HCT116 (cell line): ENCODE data around the gene TOP2B. TPM values are rescaled to one million over a fixed set of nuclear protein-coding genes. Genes with fewer than 3 reads are reported as not detected.

Source experiments
- ATAC-seq: fragments of 200-7000 bp; cut with Tn5 transposase; 2 replicates; pipeline ENCODE4 v1.9.1; 2020; ENCODE audit warnings: mild to moderate bottlenecking, moderate library complexity
- BruUV-seq: library from RNA; stranded (reverse); fragments of 400-500 nt; replicated peaks from 2 replicates; lab custom pipeline; 2021; lab: Mats Ljungman, UMichigan
- CTCF ChIA-PET: fragments of 300-600 bp; sonication (Branson Sonifier 250); formaldehyde crosslinking; loops from one replicate; lab custom pipeline; 2021; ENCODE audit warnings: antibody characterized with exemption; lab: Charles Lee
- POLR2A ChIA-PET: fragments of 300-600, 350-600 bp; sonication (Branson Sonifier 250); formaldehyde crosslinking; loops from one replicate; lab custom pipeline; 2021; ENCODE audit warnings: antibody characterized with exemption; lab: Charles Lee
- RAD21 ChIA-PET, 2 experiments: fragments of 300-600 bp; sonication (Branson Sonifier 250); formaldehyde crosslinking; loops; one replicate each; lab custom pipeline; 2023; ENCODE audit warnings: low total read pairs in 2 of 2; ENCODE audit not compliant: uncharacterized antibody in 2 of 2, unreplicated experiment in 2 of 2, low non-redundant PET in 1 of 2; lab: Charles Lee
- DNase-seq: peaks from one replicate; pipeline ENCODE4 v3.0.0-alpha.2; 2010; ENCODE audit warnings: low read depth, low spot score
- H2AFZ ChIP-seq: fragments of 200-600 bp; shearing (Covaris generic), sonication (generic); 2 replicates; pipeline ENCODE4 v1.6.1; 2017; ENCODE audit warnings: low read depth, mixed run types, mixed read lengths, antibody characterized with exemption, low read length; ENCODE audit not compliant: poor library complexity, severe bottlenecking
- H3K27ac ChIP-seq: 2 replicates; pipeline ENCODE4 v1.5.1; 2012; ENCODE audit warnings: low read depth, low read length
- H3K27me3 ChIP-seq: fragments of 200-600 bp; sonication (generic); 2 replicates; pipeline ENCODE4 v1.6.1; 2016; ENCODE audit warnings: mixed run types, low read length, mixed read lengths; ENCODE audit not compliant: insufficient read depth
- H3K36me3 ChIP-seq, 2 experiments: fragments of 200-500 bp in 1 of 2; fragments of 200-600 bp in 1 of 2; sonication (Bioruptor generic) in 1 of 2; sonication (generic) in 1 of 2; 2 replicates each; pipeline versions ENCODE4 v1.5.1 to v1.6.1; 2014 to 2016; ENCODE audit warnings: low read length in 2 of 2, inconsistent platforms in 1 of 2, mixed read lengths in 1 of 2, mixed run types in 1 of 2; ENCODE audit not compliant: insufficient read depth in 2 of 2, control insufficient read depth in 1 of 2
- H3K4me1 ChIP-seq, 2 experiments: fragments of 200-600 bp in 1 of 2; sonication (generic) in 1 of 2; 2 replicates each; pipeline versions ENCODE4 v1.5.1 to v1.6.1; 2012 to 2017; ENCODE audit warnings: low read length in 2 of 2, inconsistent platforms in 1 of 2, mild to moderate bottlenecking in 1 of 2, mixed read lengths in 1 of 2, mixed run types in 1 of 2, moderate library complexity in 1 of 2; ENCODE audit not compliant: insufficient read depth in 2 of 2, control insufficient read depth in 1 of 2
- H3K4me2 ChIP-seq: fragments of 200-600 bp; sonication (generic); 2 replicates; pipeline ENCODE4 v1.6.1; 2017; ENCODE audit warnings: mixed run types, low read length, mixed read lengths
- H3K4me3 ChIP-seq, 2 experiments: fragments of 200-600 bp in 1 of 2; sonication (generic) in 1 of 2; replicated peaks in 1 of 2; 2 replicates each; pipeline ENCODE4 v1.5.1; 2011 to 2016; ENCODE audit warnings: low read length in 2 of 2, control low read depth in 1 of 2, low read depth in 1 of 2, mild to moderate bottlenecking in 1 of 2, mixed read lengths in 1 of 2, mixed run types in 1 of 2
- H3K79me2 ChIP-seq: fragments of 200-600 bp; sonication (generic); 2 replicates; pipeline ENCODE4 v1.6.1; 2017; ENCODE audit warnings: mild to moderate bottlenecking, mixed run types, low read length, moderate library complexity, mixed read lengths; ENCODE audit not compliant: insufficient read depth
- H3K9ac ChIP-seq: fragments of 200-600 bp; sonication (generic); 2 replicates; pipeline ENCODE4 v1.6.1; 2016; ENCODE audit warnings: low read length, mixed read lengths
- H3K9me2 ChIP-seq: fragments of 200-600 bp; sonication (generic), shearing (Covaris generic); 2 replicates; pipeline ENCODE4 v1.6.1; 2017; ENCODE audit warnings: mixed run types, mild to moderate bottlenecking, moderate library complexity; ENCODE audit not compliant: insufficient read depth
- H3K9me3 ChIP-seq, 2 experiments: fragments of 200-500 bp in 1 of 2; fragments of 200-600 bp in 1 of 2; sonication (Bioruptor generic) in 1 of 2; sonication (generic) in 1 of 2; 2 replicates each; pipeline ENCODE4 v1.6.1; 2014 to 2017; ENCODE audit warnings: low read length in 2 of 2, mixed read lengths in 2 of 2, inconsistent platforms in 1 of 2, low read depth in 1 of 2, mild to moderate bottlenecking in 1 of 2, mixed run types in 1 of 2, moderate library complexity in 1 of 2; ENCODE audit not compliant: control insufficient read depth in 1 of 2, insufficient read depth in 1 of 2
- H4K20me1 ChIP-seq: fragments of 200-600 bp; sonication (generic), shearing (Covaris generic); 2 replicates; pipeline ENCODE4 v1.6.1; 2017; ENCODE audit warnings: mixed run types, mild to moderate bottlenecking, moderate library complexity; ENCODE audit not compliant: insufficient read depth
- CBX3 ChIP-seq: IDR thresholded peaks from 2 replicates; pipeline ENCODE4 v1.6.1; 2012; ENCODE audit warnings: low read depth
- EZH2phosphoT487 ChIP-seq: fragments of 200-600 bp; IDR thresholded peaks from 2 replicates; pipeline ENCODE4 v1.6.1; 2018; ENCODE audit warnings: antibody characterized with exemption, borderline replicate concordance
- FOSL1 ChIP-seq: IDR thresholded peaks from 2 replicates; pipeline ENCODE4 v1.6.1; 2012; ENCODE audit warnings: low read depth
- POLR2A ChIP-seq: IDR thresholded peaks from 2 replicates; pipeline ENCODE4 v1.7.0; 2011; ENCODE audit warnings: borderline replicate concordance; ENCODE audit not compliant: insufficient read depth, insufficient read length; ENCODE audit errors: extremely low read depth
- POLR2AphosphoS5 ChIP-seq: IDR thresholded peaks from 2 replicates; pipeline ENCODE4 v1.6.1; 2011; ENCODE audit warnings: mild to moderate bottlenecking, low read depth, low read length, moderate library complexity
- RAD21 ChIP-seq: IDR thresholded peaks from 2 replicates; pipeline ENCODE4 v1.6.1; 2012; ENCODE audit warnings: low read depth, mild to moderate bottlenecking
- SIN3A ChIP-seq: IDR thresholded peaks from 2 replicates; pipeline ENCODE4 v1.6.1; 2012; ENCODE audit warnings: low read depth
- TCF7L2 ChIP-seq: IDR thresholded peaks from 2 replicates; pipeline ENCODE4 v1.7.0; 2011; ENCODE audit warnings: borderline replicate concordance, inconsistent platforms; ENCODE audit not compliant: insufficient read depth, insufficient read length; ENCODE audit errors: extremely low read depth
- YY1 ChIP-seq: IDR thresholded peaks from 2 replicates; pipeline ENCODE4 v1.6.1; 2011; ENCODE audit warnings: low read length, low read depth, moderate library complexity, mild to moderate bottlenecking; ENCODE audit not compliant: insufficient replicate concordance; ENCODE audit errors: extremely low read depth
- ZBTB33 ChIP-seq: IDR thresholded peaks from 2 replicates; pipeline ENCODE4 v1.6.1; 2011; ENCODE audit warnings: mild to moderate bottlenecking, low read length, moderate library complexity; ENCODE audit not compliant: insufficient replicate concordance; ENCODE audit errors: extremely low read depth
- ZFX ChIP-seq: fragments of 450-650 bp; IDR thresholded peaks from 2 replicates; pipeline ENCODE4 v1.6.1; 2017
- ZNF274 ChIP-seq: fragments of 200-500 bp; sonication (Bioruptor generic); IDR thresholded peaks from 2 replicates; pipeline ENCODE4 v1.6.1; 2014; ENCODE audit warnings: mild to moderate bottlenecking, low read depth, low read length, inconsistent platforms
- intact Hi-C: fragments of 100-400 bp; cut with micrococcal nuclease; formaldehyde crosslinking; loops from 2 replicates; pipeline ENCODE4 v1.10.0; 2022
- total RNA-seq: library from RNA; stranded (reverse); gene quantifications from one replicate; pipeline ENCODE4 v1.2.1, GENCODE V29; 2021; ENCODE audit not compliant: unreplicated experiment
- TF ChIP-seq, protein P1 (sequence below): IDR thresholded peaks from 2 replicates; pipeline ENCODE4 v1.6.1; 2012
- TF ChIP-seq, protein P2 (sequence below), 3 experiments: fragments of 200-600 bp in 1 of 3; sonication (generic) in 1 of 3; IDR thresholded peaks in 2 of 3; conservative IDR thresholded peaks in 1 of 3; 2 replicates each; pipeline ENCODE4 v1.5.1; 2012 to 2017; ENCODE audit warnings: low read depth in 2 of 3, low read length in 2 of 3, antibody characterized with exemption in 1 of 3, borderline replicate concordance in 1 of 3, control low read depth in 1 of 3, mild to moderate bottlenecking in 1 of 3, mixed read lengths in 1 of 3, mixed run types in 1 of 3, moderate library complexity in 1 of 3; ENCODE audit not compliant: insufficient read depth in 1 of 3

TOP2B gene
- total RNA-seq, 1 experiment from 2014 or later, result 101 TPM

GRCh38 chr3:25604107-25604805 is 60.5 kb downstream of the TOP2B start:
- no peaks in the 10 kb centered on the region for H3K9me2 ChIP-seq
- ChIA-PET CTCF (interaction anchor here (2.6 kb wide), 1 partner anchor 10 kb away, joined by 14 read pairs; no protein-coding TSS in a partner anchor), RAD21 (no interaction called here)
- no peak overlapping the region for H3K27ac ChIP-seq
- H3K36me3 ChIP-seq, result peaks cover 9 to 30% of the 10 kb centered on the region in 2 experiments
- no peak for DNase-seq
- TF ChIP-seq ZNF274 (no peak), ZFX (no peak), YY1 (no peak)
- TF ChIP-seq, all 23 proteins: peak for 0
- Histone ChIP-seq H3K27me3 (no peaks in the 10 kb centered on the region), H3K9ac (no peak overlapping the region), H3K4me2 (peak overlapping the region; percentile 5; the same call in 1 of the 2 replicates), H4K20me1 (0 out of 2 replicates have a peak, but pooled peaks cover 4% of the 10 kb centered on the region), H3K4me1 (peaks cover 0 to 11% of the 10 kb centered on the region in 2 experiments; a peak in 1 of 4 replicates), H3K79me2 (no peaks in the 10 kb centered on the region), H3K9me3 (no peaks in the 10 kb centered on the region), H3K4me3 (no peak overlapping the region), H2AFZ (no peak overlapping the region)
- intact Hi-C loops, result no loop called here
- peak; percentile 76 for ATAC-seq
- POLR2A ChIA-PET, result no interaction called here
- no TSS peak for BruUV-seq

- Histone ChIP-seq H3K9ac (no peak overlapping the region), H3K27me3 (no peaks in the 10 kb centered on the region), H3K27ac (no peak overlapping the region), H3K4me1 (peaks cover 0 to 11% of the 10 kb centered on the region in 2 experiments; a peak in 1 of 4 replicates), H3K4me2 (peak overlapping the region; percentile 5; the same call in 1 of the 2 replicates), H4K20me1 (0 out of 2 replicates have a peak, but pooled peaks cover 4% of the 10 kb centered on the region), H3K9me2 (no peaks in the 10 kb centered on the region), H2AFZ (no peak overlapping the region), H3K4me3 (no peak overlapping the region), H3K36me3 (peaks cover 9 to 27% of the 10 kb centered on the region in 2 experiments), H3K9me3 (no peaks in the 10 kb centered on the region), H3K79me2 (no peaks in the 10 kb centered on the region)
- no TSS peak for BruUV-seq
- ATAC-seq (peak; percentile 53), DNase-seq (no peak)
- intact Hi-C loops, result no loop called here
- ChIA-PET CTCF (interaction anchor here (2.6 kb wide), 1 partner anchor 10 kb away, joined by 14 read pairs; no protein-coding TSS in a partner anchor), POLR2A (no interaction called here), RAD21 (no interaction called here)
- TF ChIP-seq, protein P1, sequence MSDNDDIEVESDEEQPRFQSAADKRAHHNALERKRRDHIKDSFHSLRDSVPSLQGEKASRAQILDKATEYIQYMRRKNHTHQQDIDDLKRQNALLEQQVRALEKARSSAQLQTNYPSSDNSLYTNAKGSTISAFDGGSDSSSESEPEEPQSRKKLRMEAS, result no peak
- TF ChIP-seq POLR2AphosphoS5 (no peak), CBX3 (no peak), ZNF274 (no peak), RAD21 (no peak), FOSL1 (no peak), POLR2A (no peak), ZFX (no peak), SIN3A (no peak), ZBTB33 (no peak), EZH2phosphoT487 (no peak), TCF7L2 (no peak)
- TF ChIP-seq, protein P2, sequence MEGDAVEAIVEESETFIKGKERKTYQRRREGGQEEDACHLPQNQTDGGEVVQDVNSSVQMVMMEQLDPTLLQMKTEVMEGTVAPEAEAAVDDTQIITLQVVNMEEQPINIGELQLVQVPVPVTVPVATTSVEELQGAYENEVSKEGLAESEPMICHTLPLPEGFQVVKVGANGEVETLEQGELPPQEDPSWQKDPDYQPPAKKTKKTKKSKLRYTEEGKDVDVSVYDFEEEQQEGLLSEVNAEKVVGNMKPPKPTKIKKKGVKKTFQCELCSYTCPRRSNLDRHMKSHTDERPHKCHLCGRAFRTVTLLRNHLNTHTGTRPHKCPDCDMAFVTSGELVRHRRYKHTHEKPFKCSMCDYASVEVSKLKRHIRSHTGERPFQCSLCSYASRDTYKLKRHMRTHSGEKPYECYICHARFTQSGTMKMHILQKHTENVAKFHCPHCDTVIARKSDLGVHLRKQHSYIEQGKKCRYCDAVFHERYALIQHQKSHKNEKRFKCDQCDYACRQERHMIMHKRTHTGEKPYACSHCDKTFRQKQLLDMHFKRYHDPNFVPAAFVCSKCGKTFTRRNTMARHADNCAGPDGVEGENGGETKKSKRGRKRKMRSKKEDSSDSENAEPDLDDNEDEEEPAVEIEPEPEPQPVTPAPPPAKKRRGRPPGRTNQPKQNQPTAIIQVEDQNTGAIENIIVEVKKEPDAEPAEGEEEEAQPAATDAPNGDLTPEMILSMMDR (IDR thresholded peaks at IDR 0.05 in 2 of 3, conservative IDR thresholded peaks at IDR 0.05 in 1 of 3; ENCODE audit: borderline replicate concordance in 1 of 3, insufficient read depth in 1 of 3, low read depth in 2 of 3, low read length in 2 of 3), result no peak
Observed at GRCh38 chr3:25603703-25604102, 61.0 kb downstream of the TOP2B start.
